Measurements from ENCODE around the gene HPN. TPM values are rescaled to one million over a fixed set of nuclear protein-coding genes. Genes with fewer than 3 reads are reported as not detected.

The HPN gene
- total and polyA plus RNA-seq, 2 donors = 0.73 TPM; not detected in 1

- no peaks in the 10 kb centered on the region for H3K36me3 ChIP-seq (ENCODE audit: insufficient read depth)
- no peak overlapping the region for H3K4me3 ChIP-seq (ENCODE audit: low read depth, low read length)
Measured at GRCh38 chr19:35061583-35062373, 20.3 kb downstream of the HPN start.

GRCh38 chr19:35062942-35063341, 21.4 kb downstream of the HPN start:
- 84% methylated on average over 7 of the region's 7 CpGs for WGBS
- H3K4me3 ChIP-seq (ENCODE audit: low read depth, low read length) = no peak overlapping the region
- H3K36me3 ChIP-seq (ENCODE audit: insufficient read depth) = no peaks in the 10 kb centered on the region
- no peaks in the 10 kb centered on the region for H3K4me1 ChIP-seq (ENCODE audit: insufficient read depth)
- DNase-seq (ENCODE audit: extremely low spot score) = no peak
- no peak overlapping the region for H3K27ac ChIP-seq (ENCODE audit: low read depth)

More at GRCh38 chr19:35061583-35062373, 20.3 kb downstream of the HPN start:
- no peak overlapping the region for H3K27ac ChIP-seq (ENCODE audit: low read depth)
- DNase-seq (ENCODE audit: extremely low spot score) = no peak
- no peaks in the 10 kb centered on the region for H3K4me1 ChIP-seq (ENCODE audit: insufficient read depth)
- 74% methylated on average over 7 of the region's 7 CpGs for WGBS

DNA sequence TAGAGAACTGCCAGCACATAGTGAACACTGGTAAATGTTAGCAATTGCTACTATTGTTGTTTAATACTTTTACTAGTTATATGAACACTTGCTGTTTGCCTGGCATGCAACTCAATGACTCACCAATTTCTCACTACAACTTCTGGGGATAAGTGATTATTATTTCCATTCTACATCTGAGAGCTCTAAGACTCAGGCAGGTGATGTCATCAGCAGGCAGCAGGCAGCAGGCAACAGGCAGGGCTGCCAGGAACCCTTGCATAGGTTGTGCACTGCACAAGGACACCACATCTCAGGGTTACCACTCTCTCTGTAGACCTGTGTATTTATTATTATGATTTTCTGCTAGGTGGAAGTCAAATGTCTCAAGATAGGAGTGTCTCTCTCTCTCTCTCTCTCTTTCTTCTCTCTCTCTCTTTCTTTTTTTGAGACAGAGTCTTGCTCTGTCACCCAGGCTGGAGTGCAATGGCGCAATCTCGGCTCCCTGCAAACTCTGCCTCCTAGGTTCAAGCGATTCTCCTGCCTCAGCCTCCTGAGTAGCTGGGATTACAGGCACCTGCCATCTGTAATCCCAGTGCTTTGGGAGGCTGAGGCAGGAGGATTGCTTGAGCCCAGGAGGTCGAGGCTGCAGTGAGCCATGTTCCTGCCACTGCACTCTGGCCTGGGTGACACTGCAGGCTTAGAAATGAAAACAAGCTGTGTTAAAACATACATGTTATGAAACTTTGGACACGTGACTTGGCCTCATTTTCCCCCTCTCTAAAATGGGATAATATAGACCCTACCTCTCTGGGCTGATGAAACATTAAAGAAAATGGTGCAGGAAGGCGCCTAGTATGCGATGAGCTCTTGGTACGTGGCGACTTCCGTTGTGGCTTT, 22.7 kb downstream of the HPN start:
- Histone ChIP-seq H3K4me1 (ENCODE audit: insufficient read depth) (no peaks in the 10 kb centered on the region), H3K36me3 (ENCODE audit: insufficient read depth) (no peaks in the 10 kb centered on the region), H3K4me3 (ENCODE audit: low read depth, low read length) (no peak overlapping the region), H3K27ac (ENCODE audit: low read depth) (no peak overlapping the region)
- WGBS = 84% methylated on average over 10 of the region's 10 CpGs
- no peak for DNase-seq (ENCODE audit: extremely low spot score)

DNA sequence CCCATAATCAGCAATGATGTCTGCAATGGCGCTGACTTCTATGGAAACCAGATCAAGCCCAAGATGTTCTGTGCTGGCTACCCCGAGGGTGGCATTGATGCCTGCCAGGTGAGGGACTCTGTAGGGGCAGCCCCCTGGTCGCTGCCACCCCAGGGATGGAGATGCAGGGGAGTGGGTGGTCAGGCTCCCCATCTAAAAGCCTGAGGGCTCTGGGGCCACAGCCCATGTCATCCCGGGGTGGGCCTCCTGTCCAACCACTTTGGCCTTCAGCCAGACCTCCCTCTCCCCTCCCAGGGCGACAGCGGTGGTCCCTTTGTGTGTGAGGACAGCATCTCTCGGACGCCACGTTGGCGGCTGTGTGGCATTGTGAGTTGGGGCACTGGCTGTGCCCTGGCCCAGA, 24.1 kb downstream of the HPN start:
- DNase-seq (ENCODE audit: extremely low spot score) = no peak
- WGBS = 91% methylated on average over 10 of the region's 10 CpGs
- Histone ChIP-seq H3K4me3 (ENCODE audit: low read depth, low read length) (no peak overlapping the region), H3K36me3 (ENCODE audit: insufficient read depth) (no peaks in the 10 kb centered on the region), H3K27ac (ENCODE audit: low read depth) (no peak overlapping the region), H3K4me1 (ENCODE audit: insufficient read depth) (no peaks in the 10 kb centered on the region)

DNA sequence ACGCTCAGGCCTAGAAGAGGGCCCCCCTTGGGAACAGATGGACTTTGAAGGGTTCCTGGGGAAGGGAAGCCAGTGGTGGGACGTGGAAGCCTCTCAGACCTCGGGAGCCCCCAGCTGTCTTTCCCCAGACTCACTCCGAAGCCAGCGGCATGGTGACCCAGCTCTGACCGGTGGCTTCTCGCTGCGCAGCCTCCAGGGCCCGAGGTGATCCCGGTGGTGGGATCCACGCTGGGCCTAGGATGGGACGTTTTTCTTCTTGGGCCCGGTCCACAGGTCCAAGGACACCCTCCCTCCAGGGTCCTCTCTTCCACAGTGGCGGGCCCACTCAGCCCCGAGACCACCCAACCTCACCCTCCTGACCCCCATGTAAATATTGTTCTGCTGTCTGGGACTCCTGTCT, 24.6 kb downstream of the HPN start:
- Histone ChIP-seq H3K36me3 (ENCODE audit: insufficient read depth) (no peaks in the 10 kb centered on the region), H3K27ac (ENCODE audit: low read depth) (no peak overlapping the region), H3K4me3 (ENCODE audit: low read depth, low read length) (no peak overlapping the region), H3K4me1 (ENCODE audit: insufficient read depth) (no peaks in the 10 kb centered on the region)
- WGBS = 90% methylated on average over 15 of the region's 15 CpGs
- no peak for DNase-seq (ENCODE audit: extremely low spot score)

DNA sequence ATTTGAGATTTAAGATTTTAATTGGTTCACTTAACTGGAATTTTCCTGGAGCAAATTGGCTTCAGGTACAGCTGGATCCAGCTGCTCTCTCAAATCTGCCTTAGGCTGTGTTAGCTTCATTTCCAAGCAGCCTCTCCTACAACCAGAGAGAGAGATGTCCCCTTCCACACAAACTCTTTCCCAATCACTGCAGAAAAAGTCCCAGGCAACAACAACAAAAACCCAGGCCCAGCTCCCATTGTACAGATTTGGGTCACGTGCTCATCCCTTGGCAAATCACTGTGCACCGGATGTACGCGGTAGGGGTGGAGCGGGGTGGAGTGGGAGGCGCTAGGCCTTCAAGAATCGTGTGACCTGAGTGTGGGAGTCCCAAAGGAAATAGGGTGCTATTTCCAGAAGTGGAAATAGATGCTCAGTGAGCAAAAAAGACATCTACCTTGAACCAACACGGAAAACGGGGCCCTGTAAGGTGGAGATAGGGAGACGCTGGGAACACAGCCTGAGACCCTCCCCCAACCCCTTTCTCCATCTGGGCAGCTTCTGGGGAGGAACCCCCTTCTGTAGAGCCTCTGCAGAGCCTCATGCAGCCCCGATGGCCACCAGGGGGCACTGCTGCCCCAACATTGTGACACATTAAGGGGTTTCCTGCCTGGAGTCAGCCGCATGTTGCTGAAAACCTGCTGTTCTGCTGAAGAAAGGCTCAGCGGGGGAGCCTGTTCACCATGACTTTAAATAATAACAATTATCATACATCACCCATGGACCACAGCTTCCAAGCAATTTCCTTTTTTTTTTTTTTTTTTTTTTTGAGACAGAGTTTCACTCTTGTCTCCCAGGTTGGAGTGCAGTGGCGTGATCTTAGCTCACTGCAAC, 25.4 kb downstream of the HPN start:
- Histone ChIP-seq H3K4me3 (ENCODE audit: low read depth, low read length) (no peak overlapping the region), H3K27ac (ENCODE audit: low read depth) (no peak overlapping the region), H3K4me1 (ENCODE audit: insufficient read depth) (no peaks in the 10 kb centered on the region), H3K36me3 (ENCODE audit: insufficient read depth) (no peaks in the 10 kb centered on the region)
- WGBS = 21% methylated on average over 14 of the region's 14 CpGs
- DNase-seq (ENCODE audit: extremely low spot score) = peak; percentile 40

- no peak for DNase-seq (ENCODE audit: extremely low spot score)
- Histone ChIP-seq H3K4me1 (ENCODE audit: insufficient read depth) (no peaks in the 10 kb centered on the region), H3K4me3 (ENCODE audit: low read depth, low read length) (no peak overlapping the region), H3K27ac (ENCODE audit: low read depth) (no peak overlapping the region), H3K36me3 (ENCODE audit: insufficient read depth) (no peaks in the 10 kb centered on the region)
- 71% methylated on average over 10 of the region's 10 CpGs for WGBS
Measured at GRCh38 chr19:35068941-35069634, 27.6 kb downstream of the HPN start.

- H3K4me1 ChIP-seq (ENCODE audit: insufficient read depth) = no peaks in the 10 kb centered on the region
- no peaks in the 10 kb centered on the region for H3K36me3 ChIP-seq (ENCODE audit: insufficient read depth)
- no peak overlapping the region for H3K27ac ChIP-seq (ENCODE audit: low read depth)
- no peak overlapping the region for H3K4me3 ChIP-seq (ENCODE audit: low read depth, low read length)
- DNase-seq (ENCODE audit: extremely low spot score) = no peak
- 39% methylated on average over 1 of the region's 1 CpG for WGBS
Measured at GRCh38 chr19:35069696-35070095, 28.2 kb downstream of the HPN start.

DNA sequence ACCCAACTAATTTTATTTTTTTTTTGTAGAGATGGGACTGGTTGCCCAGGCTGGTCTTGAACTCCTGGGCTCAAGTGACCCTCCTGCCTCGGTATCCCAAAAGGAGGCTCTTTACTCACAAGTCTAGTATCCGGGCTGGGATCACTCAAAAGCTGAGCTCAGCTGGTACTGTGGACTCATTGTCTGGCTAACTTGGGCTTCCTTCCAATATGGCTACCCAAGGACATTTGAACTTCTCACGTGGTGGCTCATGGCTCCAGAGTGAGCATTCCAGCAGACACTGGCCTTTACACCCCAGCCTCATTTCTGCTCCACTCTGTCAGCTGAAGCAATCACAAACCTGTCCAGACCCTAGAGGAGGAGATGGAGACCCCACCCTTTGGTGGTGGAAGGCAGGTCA, 28.9 kb downstream of the HPN start:
- WGBS = 86% methylated on average over 3 of the region's 3 CpGs
- DNase-seq (ENCODE audit: extremely low spot score) = no peak
- H3K36me3 ChIP-seq (ENCODE audit: insufficient read depth) = no peaks in the 10 kb centered on the region
- H3K4me1 ChIP-seq (ENCODE audit: insufficient read depth) = no peaks in the 10 kb centered on the region
- H3K4me3 ChIP-seq (ENCODE audit: low read depth, low read length) = no peak overlapping the region
- no peak overlapping the region for H3K27ac ChIP-seq (ENCODE audit: low read depth)

GRCh38 chr19:35073516-35073915, 32.0 kb downstream of the HPN start:
- WGBS = 69% methylated on average over 10 of the region's 10 CpGs
- no peak overlapping the region for H3K4me3 ChIP-seq (ENCODE audit: low read depth, low read length)

DNA sequence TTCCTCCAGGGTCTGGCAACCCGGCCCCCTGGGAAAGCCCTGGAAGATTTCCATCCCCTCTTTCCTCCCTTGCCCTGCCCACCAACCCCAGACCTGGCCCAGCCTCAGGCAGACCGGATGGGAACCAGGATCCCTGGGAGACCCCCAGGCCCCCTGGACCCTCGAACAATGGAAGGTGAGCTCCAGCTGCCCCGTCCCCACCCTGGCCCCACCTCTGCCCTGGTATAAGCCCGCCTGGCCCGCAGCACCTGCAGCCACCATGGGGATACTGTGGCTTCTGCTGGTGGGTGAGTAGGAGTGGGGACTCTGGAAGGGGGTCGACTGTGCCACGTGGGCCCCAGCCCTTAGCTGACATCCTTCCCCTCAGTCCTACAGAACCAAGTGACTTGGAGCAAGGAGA, 32.4 kb downstream of the HPN start:
- no peaks in the 10 kb centered on the region for H3K4me1 ChIP-seq (ENCODE audit: insufficient read depth)
- H3K36me3 ChIP-seq (ENCODE audit: insufficient read depth) = no peaks in the 10 kb centered on the region
- no peak overlapping the region for H3K27ac ChIP-seq (ENCODE audit: low read depth)
- 66% methylated on average over 8 of the region's 8 CpGs for WGBS
- H3K4me3 ChIP-seq (ENCODE audit: low read depth, low read length) = no peak overlapping the region
- no peak for DNase-seq (ENCODE audit: extremely low spot score)

More at GRCh38 chr19:35073516-35073915, 32.0 kb downstream of the HPN start:
- Histone ChIP-seq H3K36me3 (ENCODE audit: insufficient read depth) (no peaks in the 10 kb centered on the region), H3K4me1 (ENCODE audit: insufficient read depth) (no peaks in the 10 kb centered on the region), H3K27ac (ENCODE audit: low read depth) (no peak overlapping the region)
- no peak for DNase-seq (ENCODE audit: extremely low spot score)

GRCh38 chr19:35074426-35075201, 33.1 kb downstream of the HPN start:
- Histone ChIP-seq H3K36me3 (ENCODE audit: insufficient read depth) (no peaks in the 10 kb centered on the region), H3K27ac (ENCODE audit: low read depth) (no peak overlapping the region), H3K4me3 (ENCODE audit: low read depth, low read length) (no peak overlapping the region), H3K4me1 (ENCODE audit: insufficient read depth) (no peaks in the 10 kb centered on the region)
- DNase-seq (ENCODE audit: extremely low spot score) = no peak
- 86% methylated on average over 21 of the region's 21 CpGs for WGBS
